Caco-2 (cell line): Measurements from ENCODE around the gene ATP9A. TPM values are rescaled to one million over a fixed set of nuclear protein-coding genes. Genes with fewer than 3 reads are reported as not detected.

Experiments
- BruUV-seq: library from RNA; stranded (reverse); fragments of 400-500 nt; replicated peaks from 2 replicates; lab custom pipeline; 2021; lab: Mats Ljungman, UMichigan
- CTCF ChIA-PET: fragments of 300-600 bp; sonication (Branson Sonifier 250); formaldehyde crosslinking; loops from one replicate; lab custom pipeline; 2022; ENCODE audit warnings: antibody characterized with exemption; lab: Charles Lee
- POLR2A ChIA-PET: fragments of 300-600 bp; sonication (Branson Sonifier 250); formaldehyde crosslinking; loops from one replicate; lab custom pipeline; 2022; ENCODE audit warnings: antibody characterized with exemption; lab: Charles Lee
- DNase-seq, 2 experiments: peaks; one replicate each; pipeline versions ENCODE4 v3.0.0 to v3.0.0-alpha.2; 2020 to 2022
- H3K27me3 ChIP-seq: replicated peaks from 2 replicates; pipeline ENCODE4 v1.6.0; 2011; ENCODE audit warnings: low read length; ENCODE audit not compliant: control insufficient read depth, insufficient read depth
- H3K36me3 ChIP-seq: 2 replicates; pipeline ENCODE4 v1.5.1; 2011; ENCODE audit warnings: low read length; ENCODE audit not compliant: control insufficient read depth, insufficient read depth
- H3K4me1 ChIP-seq: fragments of 250-450 bp; sonication (Bioruptor Pico); 2 replicates; pipeline ENCODE4 v1.5.1; 2020; ENCODE audit warnings: mild to moderate bottlenecking
- H3K4me3 ChIP-seq: 2 replicates; pipeline ENCODE4 v1.5.1; 2011; ENCODE audit warnings: low read depth, mild to moderate bottlenecking, control low read depth, low read length
- H3K9me3 ChIP-seq: fragments of 250-450 bp; sonication (Bioruptor Pico); 2 replicates; pipeline ENCODE4 v1.5.1; 2020; ENCODE audit warnings: mild to moderate bottlenecking, moderate library complexity
- H3K27ac Mint-ChIP-seq: one replicate; pipeline ENCODE4 v1.8.0; 2022; ENCODE audit warnings: mixed read lengths; ENCODE audit not compliant: unreplicated experiment
- H3K27me3 Mint-ChIP-seq: one replicate; pipeline ENCODE4 v1.8.0; 2022; ENCODE audit warnings: mixed read lengths; ENCODE audit not compliant: insufficient read depth, unreplicated experiment
- H3K36me3 Mint-ChIP-seq: one replicate; pipeline ENCODE4 v1.8.0; 2022; ENCODE audit warnings: mild to moderate bottlenecking, mixed read lengths; ENCODE audit not compliant: insufficient read depth, unreplicated experiment
- H3K4me1 Mint-ChIP-seq: one replicate; pipeline ENCODE4 v1.8.0; 2022; ENCODE audit warnings: low read depth, mixed read lengths; ENCODE audit not compliant: unreplicated experiment
- H3K4me3 Mint-ChIP-seq: one replicate; pipeline ENCODE4 v1.8.0; 2022; ENCODE audit warnings: mild to moderate bottlenecking, moderate library complexity, mixed read lengths; ENCODE audit not compliant: unreplicated experiment
- H3K9me3 Mint-ChIP-seq: one replicate; pipeline ENCODE4 v1.8.0; 2022; ENCODE audit warnings: mixed read lengths; ENCODE audit not compliant: unreplicated experiment
- CTCF ChIP-seq, 2 experiments: fragments of 200-600 bp in 1 of 2; IDR thresholded peaks; 1 replicate in 1 of 2; 2 replicates in 1 of 2; pipeline versions ENCODE4 v1.5.1 to v1.8.0; 2011 to 2022; ENCODE audit warnings: antibody characterized with exemption in 1 of 2, control low read depth in 1 of 2, inconsistent platforms in 1 of 2, low read depth in 1 of 2, low read length in 1 of 2, mild to moderate bottlenecking in 1 of 2, moderate library complexity in 1 of 2; ENCODE audit not compliant: insufficient read depth in 1 of 2, severe bottlenecking in 1 of 2, unreplicated experiment in 1 of 2
- intact Hi-C: fragments of 100-400 bp; cut with micrococcal nuclease; formaldehyde crosslinking; loops from one replicate; pipeline ENCODE4 v1.10.0; 2022; ENCODE audit not compliant: unreplicated experiment
- total RNA-seq: library from RNA; stranded (reverse); gene quantifications from 2 replicates; pipeline ENCODE4 v1.2.3, GENCODE V29; 2022

ATP9A gene
- total RNA-seq, 1 experiment from 2014 or later = 102 TPM

- POLR2A ChIA-PET = interaction anchor here (0.6 kb wide), 1 partner anchor 20 kb away, joined by 4 read pairs; no protein-coding TSS in a partner anchor
These were observed 185.1 kb downstream of the ATP9A start for GRCh38 chr20:51583073-51583472.

DNA sequence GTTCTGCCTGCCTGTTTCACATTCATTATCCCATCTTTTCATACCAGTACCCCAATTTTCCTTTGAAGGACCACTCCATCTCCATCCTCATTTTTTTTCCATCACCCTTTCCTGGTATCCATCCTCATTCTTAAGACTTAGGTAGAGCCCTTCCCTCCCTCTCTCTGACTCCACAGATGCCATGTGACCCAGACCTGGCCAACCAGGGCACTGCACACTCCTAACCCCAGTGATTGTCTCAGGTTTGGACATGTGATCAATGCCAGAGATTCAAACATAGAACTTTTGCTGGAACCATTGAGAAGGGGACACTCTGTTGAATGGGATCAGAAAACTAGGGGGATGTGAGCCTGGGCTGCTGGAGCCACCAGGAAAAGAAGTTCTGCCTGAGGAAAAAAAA lies 186.6 kb downstream of the ATP9A start:
- Mint-ChIP-seq H3K36me3 (no peaks in the 10 kb centered on the region), H3K4me1 (peaks cover 7% of the 10 kb centered on the region), H3K27me3 (no peaks in the 10 kb centered on the region), H3K9me3 (no peaks in the 10 kb centered on the region), H3K27ac (no peak overlapping the region), H3K4me3 (no peak overlapping the region)
- CTCF ChIA-PET = interaction anchor here (0.6 kb wide), 1 partner anchor 18 kb away, joined by 3 read pairs; no protein-coding TSS in a partner anchor
- intact Hi-C loops = no loop called here
- POLR2A ChIA-PET = no interaction called here
- no peaks in the 10 kb centered on the region for H3K4me1 ChIP-seq
- no peak for DNase-seq
- H3K27me3 ChIP-seq = no peaks in the 10 kb centered on the region
- H3K9me3 ChIP-seq = no peaks in the 10 kb centered on the region
- no peak overlapping the region for H3K4me3 ChIP-seq
- no TSS peak for BruUV-seq
- no peaks in the 10 kb centered on the region for H3K36me3 ChIP-seq
- TF ChIP-seq CTCF (IDR thresholded peaks at IDR 0.05; ENCODE audit: insufficient read depth in 1 of 2, low read depth in 1 of 2, low read length in 1 of 2, severe bottlenecking in 1 of 2, unreplicated experiment in 1 of 2) = no peak

More at GRCh38 chr20:51583073-51583472, 185.1 kb downstream of the ATP9A start:
- no peak for TF ChIP-seq CTCF (IDR thresholded peaks at IDR 0.05; ENCODE audit: insufficient read depth in 1 of 2, low read depth in 1 of 2, low read length in 1 of 2, severe bottlenecking in 1 of 2, unreplicated experiment in 1 of 2)
- H3K4me3 ChIP-seq = peak overlapping the region; percentile 39
- Mint-ChIP-seq H3K27ac (no peak overlapping the region), H3K9me3 (no peaks in the 10 kb centered on the region), H3K36me3 (no peaks in the 10 kb centered on the region), H3K4me1 (peaks cover 7% of the 10 kb centered on the region), H3K4me3 (peak overlapping the region; percentile 66), H3K27me3 (no peaks in the 10 kb centered on the region)
- BruUV-seq = TSS peak; percentile 34
- DNase-seq = no peak
- no peaks in the 10 kb centered on the region for H3K9me3 ChIP-seq
- H3K4me1 ChIP-seq = no peaks in the 10 kb centered on the region
- no peaks in the 10 kb centered on the region for H3K36me3 ChIP-seq
- CTCF ChIA-PET = interaction anchor here (0.7 to 1.7 kb wide), 6 partner anchors 12 to 602 kb away, joined by 3 to 19 read pairs (median 4); no protein-coding TSS in a partner anchor
- intact Hi-C loops = no loop called here
- no peaks in the 10 kb centered on the region for H3K27me3 ChIP-seq

DNA sequence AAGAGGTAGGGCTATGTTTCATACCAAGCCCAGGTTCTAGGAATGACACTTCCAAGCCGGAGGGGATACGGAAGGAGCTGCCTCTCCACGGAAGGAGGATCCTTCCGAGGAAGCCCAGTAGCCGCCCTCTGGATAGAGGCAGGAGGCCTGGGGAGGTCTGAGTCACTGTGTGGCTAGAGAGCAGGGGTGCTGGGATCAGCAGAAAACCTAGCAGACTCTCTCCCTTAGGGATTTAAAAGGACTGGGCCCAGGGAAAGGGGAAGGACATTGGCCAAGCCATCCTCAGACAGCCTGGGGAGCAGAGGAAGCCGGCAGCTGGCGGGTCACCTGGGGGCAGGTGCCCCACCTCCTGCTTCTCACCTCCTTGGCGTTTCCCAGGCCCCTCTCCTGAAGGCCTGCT lies 189.1 kb downstream of the ATP9A start:
- ChIA-PET CTCF (no interaction called here), POLR2A (no interaction called here)
- Histone ChIP-seq H3K9me3 (no peaks in the 10 kb centered on the region), H3K27me3 (no peaks in the 10 kb centered on the region), H3K36me3 (no peaks in the 10 kb centered on the region), H3K4me3 (no peak overlapping the region), H3K4me1 (no peaks in the 10 kb centered on the region)
- TF ChIP-seq CTCF (IDR thresholded peaks at IDR 0.05; ENCODE audit: insufficient read depth in 1 of 2, low read depth in 1 of 2, low read length in 1 of 2, severe bottlenecking in 1 of 2, unreplicated experiment in 1 of 2) = no peak
- Mint-ChIP-seq H3K36me3 (no peaks in the 10 kb centered on the region), H3K4me3 (no peak overlapping the region), H3K27me3 (no peaks in the 10 kb centered on the region), H3K27ac (no peak overlapping the region), H3K9me3 (no peaks in the 10 kb centered on the region), H3K4me1 (peaks cover 7% of the 10 kb centered on the region)
- DNase-seq = no peak
- BruUV-seq = no TSS peak
- intact Hi-C loops = no loop called here
